Cardiac fibroblast (primary cell): Measurements from ENCODE around the gene CPA4.

Experiments
- DNase-seq, 2 donors: peaks; one replicate each; pipeline versions ENCODE4 v3.0.0 to v3.0.0-alpha.2; 2010; ENCODE audit warnings: low read depth in 2 of 2
- H3K4me3 ChIP-seq, 2 donors: replicated peaks in 1 of 2; 1 replicate in 1 of 2; 2 replicates in 1 of 2; pipeline ENCODE4 v1.5.1; 2011; ENCODE audit warnings: low read depth in 2 of 2, low read length in 2 of 2, mild to moderate bottlenecking in 2 of 2, moderate library complexity in 1 of 2
- TF ChIP-seq, protein P1 (sequence below): IDR thresholded peaks from one replicate; pipeline ENCODE4 v1.5.1; 2011; ENCODE audit warnings: low read depth, mild to moderate bottlenecking, low read length, inconsistent platforms

CPA4 gene

DNA sequence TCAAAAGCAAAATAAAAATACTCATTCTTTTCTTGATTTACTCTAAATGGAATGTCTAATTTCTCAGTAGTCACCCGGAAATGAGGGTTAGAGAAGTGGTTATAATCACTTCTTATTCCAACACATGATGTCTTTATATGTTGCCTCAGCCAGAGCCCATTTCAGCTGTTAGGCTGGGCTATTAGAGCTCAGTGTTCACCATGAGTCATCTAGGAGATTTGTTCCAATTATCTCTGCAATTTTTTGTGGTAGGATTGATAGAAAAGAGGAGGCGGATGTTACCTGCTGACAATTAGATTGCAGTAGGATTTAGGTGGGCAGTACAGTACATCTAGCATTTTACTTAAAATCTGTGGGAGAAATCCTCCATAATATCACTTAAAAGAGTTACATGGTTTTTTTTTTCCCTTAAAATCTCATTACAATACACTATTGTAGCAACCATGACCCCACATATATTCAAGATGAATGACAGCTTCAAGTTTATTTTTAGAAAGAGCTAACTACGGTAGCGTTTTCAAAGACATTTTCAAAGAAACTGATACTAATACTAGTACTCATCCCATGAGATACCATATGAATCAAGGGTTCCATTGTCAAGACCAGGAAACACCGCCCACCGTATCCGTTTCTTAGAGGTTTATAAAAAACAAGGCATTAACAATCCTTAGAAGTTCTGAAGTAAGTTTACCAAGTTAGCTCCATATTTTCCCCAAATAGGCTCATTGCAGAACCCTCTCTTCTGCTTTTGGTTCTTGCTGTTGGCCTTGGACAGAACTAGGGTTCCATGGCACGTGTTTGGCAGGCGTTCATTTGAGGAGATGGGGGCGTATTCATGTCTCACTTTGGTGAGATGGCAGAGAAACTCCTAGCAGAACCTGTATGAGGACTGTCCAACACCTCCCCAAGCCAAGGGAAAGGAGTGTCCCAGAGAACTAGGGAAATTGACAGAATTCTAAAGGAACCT, 15.9 kb upstream of the CPA4 start:
- H3K4me3 ChIP-seq, result no peak overlapping the region
- TF ChIP-seq, protein P1, sequence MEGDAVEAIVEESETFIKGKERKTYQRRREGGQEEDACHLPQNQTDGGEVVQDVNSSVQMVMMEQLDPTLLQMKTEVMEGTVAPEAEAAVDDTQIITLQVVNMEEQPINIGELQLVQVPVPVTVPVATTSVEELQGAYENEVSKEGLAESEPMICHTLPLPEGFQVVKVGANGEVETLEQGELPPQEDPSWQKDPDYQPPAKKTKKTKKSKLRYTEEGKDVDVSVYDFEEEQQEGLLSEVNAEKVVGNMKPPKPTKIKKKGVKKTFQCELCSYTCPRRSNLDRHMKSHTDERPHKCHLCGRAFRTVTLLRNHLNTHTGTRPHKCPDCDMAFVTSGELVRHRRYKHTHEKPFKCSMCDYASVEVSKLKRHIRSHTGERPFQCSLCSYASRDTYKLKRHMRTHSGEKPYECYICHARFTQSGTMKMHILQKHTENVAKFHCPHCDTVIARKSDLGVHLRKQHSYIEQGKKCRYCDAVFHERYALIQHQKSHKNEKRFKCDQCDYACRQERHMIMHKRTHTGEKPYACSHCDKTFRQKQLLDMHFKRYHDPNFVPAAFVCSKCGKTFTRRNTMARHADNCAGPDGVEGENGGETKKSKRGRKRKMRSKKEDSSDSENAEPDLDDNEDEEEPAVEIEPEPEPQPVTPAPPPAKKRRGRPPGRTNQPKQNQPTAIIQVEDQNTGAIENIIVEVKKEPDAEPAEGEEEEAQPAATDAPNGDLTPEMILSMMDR, result no peak
- peak; percentile 58 to 66 for DNase-seq

DNA sequence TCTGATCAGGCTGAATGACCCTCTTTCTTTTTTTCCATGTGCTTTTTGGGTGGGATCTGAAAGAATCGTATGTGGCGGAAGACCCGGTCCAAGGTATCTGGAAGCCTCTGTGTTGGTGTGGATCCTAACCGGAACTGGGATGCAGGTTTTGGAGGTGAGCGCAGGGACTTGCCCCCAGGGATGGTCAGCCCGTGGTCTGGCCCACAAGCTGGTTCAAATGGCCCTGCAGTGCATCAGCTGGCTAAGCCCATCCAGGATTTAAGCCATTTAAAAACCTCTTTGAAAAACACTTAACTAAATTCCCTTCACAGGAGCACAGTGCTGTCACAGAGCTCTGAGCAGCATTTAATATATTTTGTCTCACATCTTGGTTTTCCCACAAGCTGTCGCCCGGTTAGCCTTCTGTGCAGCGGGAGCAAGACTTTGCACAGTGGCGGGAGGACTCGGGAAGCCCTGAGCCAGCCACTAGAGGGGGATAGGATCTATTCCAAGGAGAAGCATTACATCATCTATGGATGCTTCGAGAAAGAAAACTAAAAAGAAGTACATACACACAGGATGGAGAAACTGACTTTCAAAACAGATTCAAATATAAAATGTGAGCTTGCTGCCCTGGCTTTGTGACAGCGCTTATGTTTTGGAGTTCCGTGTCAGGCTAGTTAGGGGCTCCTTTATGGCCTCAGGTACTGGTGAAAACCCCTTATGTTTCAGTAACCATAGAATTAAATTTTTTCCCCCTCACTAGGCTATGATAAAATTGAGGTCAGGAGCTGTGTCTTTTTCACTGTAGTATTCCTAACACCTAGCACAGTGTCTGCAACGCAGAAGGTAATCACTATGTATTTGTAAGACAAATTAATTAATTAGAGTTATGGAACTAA, 15.0 kb upstream of the CPA4 start:
- H3K4me3 ChIP-seq, result no peak overlapping the region
- TF ChIP-seq, protein P1, result peak; percentile 69
- DNase-seq, result peak; percentile 78 to 85

DNA sequence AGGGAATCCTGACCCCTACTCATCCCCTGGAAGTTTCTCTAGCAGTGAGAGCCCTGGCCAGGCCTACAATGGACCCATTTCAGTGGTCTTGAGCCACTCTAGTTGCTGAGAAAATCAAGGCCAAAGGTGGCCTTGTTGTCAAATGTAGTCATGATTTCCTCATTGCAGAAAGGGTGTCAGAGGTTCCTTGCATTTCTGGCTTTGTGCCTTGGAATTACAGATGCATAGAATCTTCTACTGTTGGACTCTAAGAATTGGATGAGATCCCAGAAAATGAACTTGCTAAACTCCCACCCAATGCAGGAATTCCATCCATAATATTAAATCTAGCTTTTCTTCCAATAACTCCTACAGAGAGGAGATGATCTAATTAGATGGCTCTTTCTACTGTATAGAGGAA, 14.1 kb upstream of the CPA4 start:
- peak; percentile 90 to 98 for DNase-seq
- no peak overlapping the region for H3K4me3 ChIP-seq
- TF ChIP-seq, protein P1, result no peak

DNA sequence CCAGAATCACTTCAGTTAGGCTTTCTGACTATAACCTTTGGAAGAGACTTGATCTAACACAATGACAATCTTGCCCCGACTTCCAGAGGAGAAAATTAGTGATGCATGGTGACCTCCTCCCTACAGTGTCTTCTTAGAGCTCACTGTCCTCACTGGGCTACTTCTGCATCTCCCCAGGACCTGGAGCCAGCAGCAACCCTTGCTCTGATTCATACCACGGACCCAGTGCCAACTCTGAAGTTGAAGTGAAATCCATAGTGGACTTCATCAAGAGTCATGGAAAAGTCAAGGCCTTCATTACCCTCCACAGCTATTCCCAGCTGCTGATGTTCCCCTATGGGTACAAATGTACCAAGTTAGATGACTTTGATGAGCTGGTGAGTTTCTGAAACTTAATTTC, 13.7 kb upstream of the CPA4 start:
- TF ChIP-seq, protein P1, result no peak
- peak; percentile 36 to 46 for DNase-seq

DNA sequence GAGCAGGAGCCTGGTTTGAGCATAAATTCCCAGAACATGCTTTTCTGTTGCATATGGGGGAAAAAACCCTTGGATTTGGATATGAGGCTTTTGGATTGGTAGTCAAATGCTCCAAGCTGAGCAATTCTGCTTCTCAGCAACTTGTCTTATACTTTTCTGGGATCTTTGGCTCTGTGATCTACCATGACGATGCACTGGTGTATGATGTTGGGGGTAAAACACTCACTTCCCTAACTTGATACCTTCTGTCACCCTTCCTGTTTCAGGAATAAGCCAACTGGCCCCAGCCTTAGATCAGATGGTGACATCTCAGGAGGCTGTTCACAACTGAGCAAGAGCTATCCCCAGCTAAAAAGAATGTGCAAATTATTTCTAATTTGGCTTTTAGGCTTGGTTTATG, 13.1 kb upstream of the CPA4 start:
- no peak for DNase-seq
- TF ChIP-seq, protein P1, result no peak
- H3K4me3 ChIP-seq, result no peak overlapping the region

More for the DNA sequence above, 13.7 kb upstream of the CPA4 start:
- no peak overlapping the region for H3K4me3 ChIP-seq

DNA sequence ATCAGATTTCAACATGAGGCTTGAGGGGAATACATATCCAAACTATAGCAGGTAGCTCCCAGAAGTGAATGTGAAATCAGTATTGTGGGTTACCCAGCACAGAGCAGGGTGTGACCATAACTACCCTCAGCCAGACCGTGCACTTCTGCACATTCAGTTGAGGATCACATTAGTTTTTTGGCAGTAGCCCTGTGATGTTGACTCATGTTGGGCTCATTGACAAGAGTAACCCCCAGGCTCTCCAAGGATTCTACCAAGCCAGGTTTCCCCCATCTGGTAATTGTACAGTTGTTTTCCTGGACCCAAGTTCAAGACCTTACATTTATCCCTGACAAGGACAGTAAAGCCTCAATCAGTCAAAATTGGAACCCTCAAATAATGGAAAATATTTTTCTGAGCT, 11.7 kb upstream of the CPA4 start:
- DNase-seq, result peak; percentile 71 to 81
- TF ChIP-seq, protein P1, result no peak
- no peak overlapping the region for H3K4me3 ChIP-seq
